Activated gamma-delta T cell treated with anti-CD3 and anti-CD28 coated beads, Interleukin-2, amount 50 U/mL, for 16 hours (primary cell): ENCODE data around the gene ZSWIM6.
A peak's percentile ranks its signal among the peaks of the same experiment; 100 is the strongest.

Experiments used
- DNase-seq: peaks from one replicate; pipeline ENCODE4 v3.0.0-alpha.2; 2020; ENCODE audit warnings: low read depth

Gene ZSWIM6

GRCh38 chr5:61331407-61332357 is at the start of gene ZSWIM6:
TSS of gene ZSWIM6 (plus strand) at chr5:61332258. CDS start at chr5:61332273, 15 bp downstream.
- peak; percentile 97 for DNase-seq

- no peak for DNase-seq
These were observed 48.6 kb upstream of the ZSWIM6 start for GRCh38 chr5:61283471-61283870.

GRCh38 chr5:61285531-61285930 is 46.5 kb upstream of the ZSWIM6 start:
- DNase-seq: no peak

GRCh38 chr5:61286446-61287132 is 45.5 kb upstream of the ZSWIM6 start:
- no peak for DNase-seq

- no peak for DNase-seq
These were observed 44.6 kb upstream of the ZSWIM6 start for GRCh38 chr5:61287474-61287873.

- DNase-seq: no peak
These were observed 42.8 kb upstream of the ZSWIM6 start for GRCh38 chr5:61289241-61289640.

GRCh38 chr5:61289669-61290306 is 42.3 kb upstream of the ZSWIM6 start:
- DNase-seq: no peak

GRCh38 chr5:61290791-61291210 is 41.3 kb upstream of the ZSWIM6 start:
- DNase-seq: no peak

GRCh38 chr5:61292062-61292657 is 39.9 kb upstream of the ZSWIM6 start:
- no peak for DNase-seq

- no peak for DNase-seq
These were observed 39.0 kb upstream of the ZSWIM6 start for GRCh38 chr5:61293071-61293470.

GRCh38 chr5:61293873-61294272 is 38.2 kb upstream of the ZSWIM6 start:
- DNase-seq: no peak

GRCh38 chr5:61295365-61295764 is 36.7 kb upstream of the ZSWIM6 start:
- no peak for DNase-seq

- DNase-seq: no peak
These were observed 34.0 kb upstream of the ZSWIM6 start for GRCh38 chr5:61298066-61298465.

GRCh38 chr5:61298580-61298979 is 33.5 kb upstream of the ZSWIM6 start:
- no peak for DNase-seq

- DNase-seq: no peak
These were observed 32.8 kb upstream of the ZSWIM6 start for GRCh38 chr5:61299261-61299681.

- DNase-seq: no peak
These were observed 30.5 kb upstream of the ZSWIM6 start for GRCh38 chr5:61301341-61302199.

- no peak for DNase-seq
These were observed 29.9 kb upstream of the ZSWIM6 start for GRCh38 chr5:61302200-61302563.

- DNase-seq: no peak
These were observed 28.7 kb upstream of the ZSWIM6 start for GRCh38 chr5:61303346-61303745.

GRCh38 chr5:61304590-61305381 is 27.3 kb upstream of the ZSWIM6 start:
- DNase-seq: no peak

- no peak for DNase-seq
These were observed 25.4 kb upstream of the ZSWIM6 start for GRCh38 chr5:61306531-61307131.
